ENCODE results near the gene SOX4. TPM values are rescaled to one million over a fixed set of nuclear protein-coding genes. Genes with fewer than 3 reads are reported as not detected.

The SOX4 gene
- total RNA-seq, 1 donor from 2014 or later: 7.8 TPM

- no peak for DNase-seq (ENCODE audit: missing footprints)
- intact Hi-C loops (cut with DNase I): no loop called here
- ATAC-seq: no peak
Observed at GRCh38 chr6:21603082-21603952, 9.8 kb downstream of the SOX4 start.

- intact Hi-C loops (cut with DNase I): no loop called here
- ATAC-seq (no peak), DNase-seq (ENCODE audit: missing footprints) (no peak)
Observed at GRCh38 chr6:21604081-21604480, 10.5 kb downstream of the SOX4 start.

- ATAC-seq: no peak
Observed at GRCh38 chr6:21605166-21605565, 11.6 kb downstream of the SOX4 start.

GRCh38 chr6:21608601-21609000 is 15.1 kb downstream of the SOX4 start:
- ATAC-seq (no peak), DNase-seq (ENCODE audit: missing footprints) (no peak)
- intact Hi-C loops (cut with DNase I): no loop called here

More at GRCh38 chr6:21605166-21605565, 11.6 kb downstream of the SOX4 start:
- intact Hi-C loops (cut with DNase I): no loop called here
- DNase-seq (ENCODE audit: missing footprints): no peak

- intact Hi-C loops (cut with DNase I): no loop called here
- ATAC-seq (no peak), DNase-seq (ENCODE audit: missing footprints) (no peak)
Observed at GRCh38 chr6:21609881-21610329, 16.4 kb downstream of the SOX4 start.

- intact Hi-C loops (cut with DNase I): no loop called here
- ATAC-seq: no peak
- no peak for DNase-seq (ENCODE audit: missing footprints)
Observed at GRCh38 chr6:21610341-21610740, 16.8 kb downstream of the SOX4 start.

- intact Hi-C loops (cut with DNase I): no loop called here
- no peak for ATAC-seq
- DNase-seq (ENCODE audit: missing footprints): no peak
Observed at GRCh38 chr6:21611485-21611884, 17.9 kb downstream of the SOX4 start.

- intact Hi-C loops (cut with DNase I): no loop called here
- DNase-seq (ENCODE audit: missing footprints) (no peak), ATAC-seq (no peak)
Observed at GRCh38 chr6:21612067-21612745, 18.7 kb downstream of the SOX4 start.

- intact Hi-C loops (cut with DNase I): no loop called here
- ATAC-seq: no peak
Observed at GRCh38 chr6:21613809-21614208, 20.3 kb downstream of the SOX4 start.

GRCh38 chr6:21614226-21614625 is 20.7 kb downstream of the SOX4 start:
- DNase-seq (ENCODE audit: missing footprints) (no peak), ATAC-seq (no peak)
- intact Hi-C loops (cut with DNase I): no loop called here

More at GRCh38 chr6:21613809-21614208, 20.3 kb downstream of the SOX4 start:
- DNase-seq (ENCODE audit: missing footprints): no peak

- no peak for DNase-seq (ENCODE audit: missing footprints)
- no peak for ATAC-seq
- intact Hi-C loops (cut with DNase I): no loop called here
Observed at GRCh38 chr6:21615504-21615903, 22.0 kb downstream of the SOX4 start.

GRCh38 chr6:21616005-21616404 is 22.5 kb downstream of the SOX4 start:
- no peak for DNase-seq (ENCODE audit: missing footprints)
- intact Hi-C loops (cut with DNase I): no loop called here
- ATAC-seq: no peak

GRCh38 chr6:21625642-21626041 is 32.1 kb downstream of the SOX4 start:
- ATAC-seq: no peak
- no peak for DNase-seq (ENCODE audit: missing footprints)
- intact Hi-C loops (cut with DNase I): no loop called here

- intact Hi-C loops (cut with DNase I): no loop called here
- DNase-seq (ENCODE audit: missing footprints) (no peak), ATAC-seq (no peak)
Observed at GRCh38 chr6:21626756-21627155, 33.2 kb downstream of the SOX4 start.

- no peak for ATAC-seq
- intact Hi-C loops (cut with DNase I): no loop called here
- DNase-seq (ENCODE audit: missing footprints): no peak
Observed at GRCh38 chr6:21628160-21628559, 34.6 kb downstream of the SOX4 start.

- ATAC-seq (no peak), DNase-seq (ENCODE audit: missing footprints) (no peak)
- intact Hi-C loops (cut with DNase I): no loop called here
Observed at GRCh38 chr6:21633511-21634109, 40.1 kb downstream of the SOX4 start.

GRCh38 chr6:21634582-21634981 is 41.0 kb downstream of the SOX4 start:
- ATAC-seq: no peak
- no peak for DNase-seq (ENCODE audit: missing footprints)
- intact Hi-C loops (cut with DNase I): no loop called here

- intact Hi-C loops (cut with DNase I): no loop called here
- ATAC-seq: no peak
- DNase-seq (ENCODE audit: missing footprints): no peak
Observed at GRCh38 chr6:21636876-21637275, 43.3 kb downstream of the SOX4 start.

GRCh38 chr6:21639316-21639715 is 45.8 kb downstream of the SOX4 start:
- no peak for DNase-seq (ENCODE audit: missing footprints)
- intact Hi-C loops (cut with DNase I): no loop called here
- ATAC-seq: no peak

Data from Right ventricle myocardium inferior (tissue), 1 donor.